Astrocyte (in vitro differentiated cells and primary cell): ENCODE measurements around the gene CABP2. TPM values are rescaled to one million over a fixed set of nuclear protein-coding genes. Genes with fewer than 3 reads are reported as not detected.
"Not testable (repeated sequence)": the region's sequence is repeated elsewhere in the genome, so short reads cannot be mapped to it uniquely, and the experiment has no call there.

ENCODE experiments used
- DNase-seq: peaks from one replicate; pipeline ENCODE4 v3.0.0-alpha.2; 2010; ENCODE audit warnings: low read depth
- FAIRE-seq: peaks from 2 replicates; lab custom pipeline; 2011; peaks lifted over from hg19 to GRCh38; lab: Jason Lieb, UNC
- H2AFZ ChIP-seq: 2 replicates; pipeline ENCODE4 v1.6.0; 2012; ENCODE audit warnings: low read depth, low read length, inconsistent platforms
- H3K27ac ChIP-seq: 2 replicates; pipeline ENCODE4 v1.5.1; 2011; ENCODE audit warnings: low read depth, low read length, inconsistent platforms
- H3K27me3 ChIP-seq: 2 replicates; pipeline ENCODE4 v1.6.0; 2011; ENCODE audit warnings: low read length, inconsistent platforms; ENCODE audit not compliant: insufficient read depth
- H3K36me3 ChIP-seq: 2 replicates; pipeline ENCODE4 v1.5.1; 2011; ENCODE audit warnings: low read length, inconsistent platforms; ENCODE audit not compliant: insufficient read depth
- H3K4me1 ChIP-seq: 2 replicates; pipeline ENCODE4 v1.5.1; 2011; ENCODE audit warnings: low read length, inconsistent platforms; ENCODE audit not compliant: insufficient read depth
- H3K4me2 ChIP-seq: 2 replicates; pipeline ENCODE4 v1.6.0; 2012; ENCODE audit warnings: low read length, inconsistent platforms
- H3K4me3 ChIP-seq: 2 replicates; pipeline ENCODE4 v1.5.1; 2011; ENCODE audit warnings: low read depth, mild to moderate bottlenecking, low read length, inconsistent platforms; ENCODE audit not compliant: insufficient read depth
- H3K79me2 ChIP-seq: 2 replicates; pipeline ENCODE4 v1.6.0; 2012; ENCODE audit warnings: mild to moderate bottlenecking, low read length, inconsistent platforms; ENCODE audit not compliant: insufficient read depth
- H3K9ac ChIP-seq: 2 replicates; pipeline ENCODE4 v1.6.0; 2012; ENCODE audit warnings: mild to moderate bottlenecking, low read length, inconsistent platforms
- H3K9me3 ChIP-seq: 2 replicates; pipeline ENCODE4 v1.5.1; 2012; ENCODE audit warnings: low read depth, mild to moderate bottlenecking, low read length, inconsistent platforms; ENCODE audit not compliant: insufficient read depth
- H4K20me1 ChIP-seq: 2 replicates; pipeline ENCODE4 v1.6.0; 2012; ENCODE audit warnings: low read length, inconsistent platforms; ENCODE audit not compliant: insufficient read depth
- H3K27ac Mint-ChIP-seq: one replicate; pipeline ENCODE4 v1.8.0; 2021; ENCODE audit warnings: mild to moderate bottlenecking, mixed read lengths; ENCODE audit not compliant: unreplicated experiment
- H3K27me3 Mint-ChIP-seq: one replicate; pipeline ENCODE4 v1.8.0; 2021; ENCODE audit warnings: low read depth, mixed read lengths; ENCODE audit not compliant: unreplicated experiment
- H3K36me3 Mint-ChIP-seq: one replicate; pipeline ENCODE4 v1.8.0; 2021; ENCODE audit warnings: low read depth, mixed read lengths; ENCODE audit not compliant: unreplicated experiment
- H3K4me1 Mint-ChIP-seq: one replicate; pipeline ENCODE4 v1.8.0; 2021; ENCODE audit warnings: low read depth, mixed read lengths; ENCODE audit not compliant: unreplicated experiment
- H3K4me3 Mint-ChIP-seq: one replicate; pipeline ENCODE4 v1.8.0; 2021; ENCODE audit warnings: mild to moderate bottlenecking, moderate library complexity, mixed read lengths; ENCODE audit not compliant: unreplicated experiment
- H3K9me3 Mint-ChIP-seq: one replicate; pipeline ENCODE4 v1.8.0; 2021; ENCODE audit warnings: mild to moderate bottlenecking, mixed read lengths; ENCODE audit not compliant: unreplicated experiment
- EZH2 ChIP-seq: IDR thresholded peaks from 2 replicates; pipeline ENCODE4 v1.6.1; 2012; ENCODE audit warnings: mild to moderate bottlenecking, low read length, inconsistent platforms; ENCODE audit not compliant: insufficient read depth
- total RNA-seq: library from RNA; stranded (reverse); gene quantifications from 2 replicates; pipeline ENCODE4 v1.2.1, GENCODE V29; 2021
- TF ChIP-seq, protein P1 (sequence below): IDR thresholded peaks from 2 replicates; pipeline ENCODE4 v1.5.1; 2011; ENCODE audit warnings: low read depth, mild to moderate bottlenecking, inconsistent platforms, low read length, moderate library complexity; ENCODE audit not compliant: insufficient read depth

CABP2 gene
- total RNA-seq, 1 donor from 2014 or later: not detected

DNA sequence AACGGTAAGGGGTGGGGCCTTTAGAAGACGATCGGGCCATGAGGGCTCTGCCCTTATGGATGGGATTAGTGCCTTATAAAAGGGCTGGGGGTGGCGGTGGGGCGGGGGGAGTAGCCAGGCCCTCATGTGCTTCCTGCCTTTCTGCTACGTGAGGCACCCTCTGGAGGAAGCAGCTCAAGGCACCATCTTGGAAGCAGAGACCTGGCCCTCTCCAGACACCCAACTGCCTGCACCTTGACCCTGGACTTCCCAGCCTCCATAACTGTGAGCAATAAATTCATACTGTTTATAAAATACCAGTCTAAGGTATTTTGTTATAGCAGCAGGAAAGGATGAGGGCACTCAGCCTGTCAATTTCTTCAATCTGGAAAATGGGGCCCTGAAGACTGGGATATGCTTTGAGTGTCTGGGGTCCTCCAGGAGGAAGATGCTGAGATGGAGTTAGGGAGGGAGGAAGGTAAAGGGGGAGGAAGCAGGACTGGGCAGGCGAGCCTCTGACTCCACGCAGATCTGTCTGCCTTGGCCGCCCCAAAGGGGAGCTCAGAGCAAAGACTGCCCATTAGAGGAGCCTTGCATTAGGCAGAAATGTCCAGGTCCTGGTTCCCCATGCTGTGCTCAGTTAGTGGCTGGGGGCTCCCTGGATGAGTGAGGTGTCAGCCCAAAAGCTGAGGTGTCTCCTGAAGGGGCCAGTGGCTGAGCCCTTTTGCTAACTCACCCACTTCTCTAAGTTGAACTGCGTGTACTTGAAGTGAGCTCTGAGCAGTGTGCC is 5.3 kb downstream of the CABP2 start:
- no peak for DNase-seq
- Histone ChIP-seq H3K27me3 (peaks cover 8% of the 10 kb centered on the region), H4K20me1 (no peaks in the 10 kb centered on the region), H3K27ac (no peak overlapping the region), H3K4me3 (no peak overlapping the region), H2AFZ (no peak overlapping the region), H3K79me2 (no peaks in the 10 kb centered on the region), H3K4me1 (no peaks in the 10 kb centered on the region), H3K36me3 (no peaks in the 10 kb centered on the region), H3K4me2 (no peak overlapping the region), H3K9ac (no peak overlapping the region), H3K9me3 (no peaks in the 10 kb centered on the region)
- H3K9me3 Mint-ChIP-seq: no peaks in the 10 kb centered on the region
- no peaks in the 10 kb centered on the region for H3K4me1 Mint-ChIP-seq
- FAIRE-seq: no peak
- H3K27ac Mint-ChIP-seq: no peak overlapping the region
- peaks cover 1% of the 10 kb centered on the region for H3K36me3 Mint-ChIP-seq
- TF ChIP-seq, protein P1, sequence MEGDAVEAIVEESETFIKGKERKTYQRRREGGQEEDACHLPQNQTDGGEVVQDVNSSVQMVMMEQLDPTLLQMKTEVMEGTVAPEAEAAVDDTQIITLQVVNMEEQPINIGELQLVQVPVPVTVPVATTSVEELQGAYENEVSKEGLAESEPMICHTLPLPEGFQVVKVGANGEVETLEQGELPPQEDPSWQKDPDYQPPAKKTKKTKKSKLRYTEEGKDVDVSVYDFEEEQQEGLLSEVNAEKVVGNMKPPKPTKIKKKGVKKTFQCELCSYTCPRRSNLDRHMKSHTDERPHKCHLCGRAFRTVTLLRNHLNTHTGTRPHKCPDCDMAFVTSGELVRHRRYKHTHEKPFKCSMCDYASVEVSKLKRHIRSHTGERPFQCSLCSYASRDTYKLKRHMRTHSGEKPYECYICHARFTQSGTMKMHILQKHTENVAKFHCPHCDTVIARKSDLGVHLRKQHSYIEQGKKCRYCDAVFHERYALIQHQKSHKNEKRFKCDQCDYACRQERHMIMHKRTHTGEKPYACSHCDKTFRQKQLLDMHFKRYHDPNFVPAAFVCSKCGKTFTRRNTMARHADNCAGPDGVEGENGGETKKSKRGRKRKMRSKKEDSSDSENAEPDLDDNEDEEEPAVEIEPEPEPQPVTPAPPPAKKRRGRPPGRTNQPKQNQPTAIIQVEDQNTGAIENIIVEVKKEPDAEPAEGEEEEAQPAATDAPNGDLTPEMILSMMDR: no peak
- no peak for TF ChIP-seq EZH2
- peaks cover 22% of the 10 kb centered on the region for H3K27me3 Mint-ChIP-seq
- H3K4me3 Mint-ChIP-seq: no peak overlapping the region

- Mint-ChIP-seq H3K9me3 (no peaks in the 10 kb centered on the region), H3K4me1 (no peaks in the 10 kb centered on the region), H3K27ac (no peak overlapping the region), H3K4me3 (no peak overlapping the region), H3K27me3 (peaks cover 18% of the 10 kb centered on the region), H3K36me3 (peaks cover 1% of the 10 kb centered on the region)
- no peaks in the 10 kb centered on the region for H4K20me1 ChIP-seq
- H3K9ac ChIP-seq: no peak overlapping the region
- no peaks in the 10 kb centered on the region for H3K79me2 ChIP-seq
- no peak overlapping the region for H2AFZ ChIP-seq
- no peaks in the 10 kb centered on the region for H3K36me3 ChIP-seq
- H3K27me3 ChIP-seq: peaks cover 8% of the 10 kb centered on the region
- no peaks in the 10 kb centered on the region for H3K4me1 ChIP-seq
- FAIRE-seq (no peak), DNase-seq (no peak)
- no peaks in the 10 kb centered on the region for H3K9me3 ChIP-seq
- no peak overlapping the region for H3K27ac ChIP-seq
- no peak overlapping the region for H3K4me2 ChIP-seq
- no peak for TF ChIP-seq EZH2
- TF ChIP-seq, protein P1: no peak
- H3K4me3 ChIP-seq: no peak overlapping the region
Observed at GRCh38 chr11:67516806-67517205, 6.4 kb downstream of the CABP2 start.

GRCh38 chr11:67514116-67514515 is 9.1 kb downstream of the CABP2 start:
- Histone ChIP-seq H3K79me2 (no peaks in the 10 kb centered on the region), H2AFZ (no peak overlapping the region), H4K20me1 (no peaks in the 10 kb centered on the region), H3K9me3 (no peaks in the 10 kb centered on the region), H3K4me2 (no peak overlapping the region), H3K4me1 (peaks cover under 1% of the 10 kb centered on the region), H3K27ac (no peak overlapping the region), H3K27me3 (peaks cover 3% of the 10 kb centered on the region), H3K36me3 (no peaks in the 10 kb centered on the region), H3K4me3 (no peak overlapping the region), H3K9ac (no peak overlapping the region)
- no peaks in the 10 kb centered on the region for H3K36me3 Mint-ChIP-seq
- H3K27me3 Mint-ChIP-seq: peaks cover 25% of the 10 kb centered on the region
- no peak for TF ChIP-seq EZH2
- TF ChIP-seq, protein P1: no peak
- no peak for FAIRE-seq
- H3K27ac Mint-ChIP-seq: no peak overlapping the region
- no peak for DNase-seq
- H3K4me3 Mint-ChIP-seq: no peak overlapping the region
- H3K9me3 Mint-ChIP-seq: no peaks in the 10 kb centered on the region
- peaks cover 3% of the 10 kb centered on the region for H3K4me1 Mint-ChIP-seq

- not testable (repeated sequence) for H3K27me3 ChIP-seq, DNase-seq, H3K9ac ChIP-seq, H2AFZ ChIP-seq, H3K4me1 Mint-ChIP-seq, H3K4me2 ChIP-seq, H3K9me3 Mint-ChIP-seq, H3K4me3 ChIP-seq, FAIRE-seq, H3K36me3 ChIP-seq, H3K27ac ChIP-seq, H3K27ac Mint-ChIP-seq, H3K36me3 Mint-ChIP-seq, H3K4me3 Mint-ChIP-seq, H3K9me3 ChIP-seq
- Histone ChIP-seq H3K4me1 (peaks cover 18% of the 10 kb centered on the region), H4K20me1 (peaks cover 12% of the 10 kb centered on the region), H3K79me2 (peaks cover 11% of the 10 kb centered on the region)
- H3K27me3 Mint-ChIP-seq: peaks cover 22% of the 10 kb centered on the region
Observed at GRCh38 chr11:67511558-67511957, 11.7 kb downstream of the CABP2 start.
